ELR (cell line): ENCODE data around the gene KLHL1.

Experiments used
- DNase-seq: peaks from one replicate; pipeline ENCODE4 v3.0.0-alpha.2; 2015; ENCODE audit warnings: low read depth

Gene KLHL1

GRCh38 chr13:70016116-70016515 lies 92.1 kb downstream of the KLHL1 start:
- DNase-seq: no peak

- no peak for DNase-seq
These were observed 93.9 kb downstream of the KLHL1 start for GRCh38 chr13:70014337-70014736.

- DNase-seq: no peak
These were observed 108.4 kb downstream of the KLHL1 start for GRCh38 chr13:69999875-70000274.

GRCh38 chr13:69997061-69997460 lies 111.2 kb downstream of the KLHL1 start:
- no peak for DNase-seq

- no peak for DNase-seq
These were observed 127.5 kb downstream of the KLHL1 start for GRCh38 chr13:69980799-69981198.

DNA sequence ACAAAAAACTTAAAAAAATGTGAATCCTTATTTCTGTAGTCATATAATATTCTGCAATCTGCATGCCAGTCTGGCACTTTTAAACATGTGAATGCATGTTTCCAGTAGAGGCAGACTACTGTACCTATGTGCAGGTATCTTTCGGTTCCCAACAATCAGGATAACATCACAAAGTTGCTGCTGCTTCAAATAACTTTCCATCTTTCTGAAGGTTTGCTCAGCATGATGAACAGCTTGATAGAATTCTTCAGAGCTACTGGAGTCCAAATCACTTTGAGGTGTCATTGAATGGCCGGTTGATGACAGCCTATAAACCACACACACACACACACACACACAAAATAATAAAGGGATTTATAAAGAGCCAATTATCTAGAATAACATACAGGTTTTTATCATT lies 132.8 kb downstream of the KLHL1 start:
- no peak for DNase-seq

GRCh38 chr13:69970520-69970919 lies 137.7 kb downstream of the KLHL1 start:
- peak; percentile 58 for DNase-seq

DNA sequence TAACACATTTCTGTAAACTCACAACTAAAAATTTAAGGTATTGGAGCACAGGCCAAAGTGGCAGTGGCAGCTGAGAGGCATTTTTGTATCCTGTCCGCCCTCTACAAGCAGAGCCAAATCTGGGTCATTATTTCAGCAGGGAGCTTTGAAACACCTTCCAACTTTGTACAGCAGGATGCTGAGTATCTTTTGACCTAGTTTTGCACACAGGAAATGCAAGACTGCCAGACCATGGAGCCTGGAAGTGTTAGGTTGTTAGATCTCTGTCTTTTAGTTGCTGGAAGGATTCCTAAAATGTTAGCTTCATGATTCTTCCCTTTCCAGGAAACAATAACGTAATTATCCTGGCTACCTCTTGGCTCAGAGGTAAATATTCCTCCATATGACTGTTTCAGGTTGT lies 149.2 kb downstream of the KLHL1 start:
- DNase-seq: no peak

GRCh38 chr13:69956839-69957238 lies 151.4 kb downstream of the KLHL1 start:
- no peak for DNase-seq

GRCh38 chr13:69956349-69956748 lies 151.9 kb downstream of the KLHL1 start:
- no peak for DNase-seq

GRCh38 chr13:69955271-69955670 lies 153.0 kb downstream of the KLHL1 start:
- no peak for DNase-seq

- no peak for DNase-seq
These were observed 156.8 kb downstream of the KLHL1 start for GRCh38 chr13:69951412-69951811.

- no peak for DNase-seq
These were observed 158.1 kb downstream of the KLHL1 start for GRCh38 chr13:69950160-69950559.

- DNase-seq: no peak
These were observed 160.2 kb downstream of the KLHL1 start for GRCh38 chr13:69948016-69948415.

DNA sequence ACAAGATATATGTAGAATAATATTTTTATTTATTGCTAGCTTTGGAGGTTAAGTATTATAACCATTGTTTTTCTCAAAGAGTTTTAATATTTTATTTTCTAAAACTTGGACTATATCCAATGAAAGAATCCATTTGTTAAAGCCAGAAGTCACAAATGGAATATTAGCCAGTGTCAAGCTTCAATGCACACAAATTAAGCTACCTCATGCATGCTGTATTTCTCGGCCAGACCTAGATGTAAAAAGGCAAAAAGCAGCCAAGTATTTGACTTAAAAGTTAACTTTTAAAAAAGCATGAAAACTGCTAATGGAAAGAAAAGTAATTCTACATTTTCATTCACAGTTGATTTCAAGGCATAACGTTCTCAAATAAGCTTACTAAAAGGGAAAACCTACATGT lies 160.7 kb downstream of the KLHL1 start:
- no peak for DNase-seq

- no peak for DNase-seq
These were observed 161.7 kb downstream of the KLHL1 start for GRCh38 chr13:69946511-69946910.

GRCh38 chr13:69935043-69935442 lies 173.2 kb downstream of the KLHL1 start:
- peak; percentile 31 for DNase-seq

DNA sequence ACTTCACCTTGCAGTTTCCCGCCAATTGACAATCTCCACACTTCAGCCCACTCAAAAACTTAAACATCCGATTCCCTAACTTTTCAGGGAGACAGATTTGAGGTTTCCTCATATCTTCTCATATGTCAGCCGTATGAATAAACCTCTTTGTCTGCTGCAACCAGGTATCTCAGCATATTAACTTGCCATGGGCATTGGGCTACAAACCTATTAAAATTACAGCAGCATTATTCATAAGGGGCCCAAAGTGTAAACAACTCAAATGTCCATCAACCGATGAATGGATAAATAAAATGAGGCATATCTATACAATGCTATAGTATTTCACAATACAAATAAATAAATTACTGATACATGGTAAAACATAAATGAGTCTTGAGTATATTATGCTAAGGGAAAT lies 180.0 kb downstream of the KLHL1 start:
- DNase-seq: no peak

DNA sequence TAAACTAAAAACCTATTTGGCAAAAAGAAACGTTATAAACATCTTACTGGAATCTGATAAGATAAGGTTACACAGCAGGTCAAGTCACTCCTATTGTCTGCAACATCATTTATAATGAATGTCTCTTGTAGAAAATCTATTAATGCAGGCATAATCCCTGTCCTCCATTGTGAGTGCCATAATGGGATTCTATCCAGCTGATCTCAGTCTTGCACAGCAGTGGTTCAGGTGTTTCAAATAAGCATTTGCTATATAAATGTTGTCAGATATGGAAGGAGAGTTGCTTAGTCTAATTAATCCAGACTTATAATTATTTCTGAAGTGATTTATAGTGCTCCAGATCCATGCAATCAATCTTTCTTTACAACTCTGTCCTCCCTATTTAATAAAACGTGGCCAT lies 187.1 kb downstream of the KLHL1 start:
- no peak for DNase-seq

- DNase-seq: no peak
These were observed 195.6 kb downstream of the KLHL1 start for GRCh38 chr13:69912630-69913029.

DNA sequence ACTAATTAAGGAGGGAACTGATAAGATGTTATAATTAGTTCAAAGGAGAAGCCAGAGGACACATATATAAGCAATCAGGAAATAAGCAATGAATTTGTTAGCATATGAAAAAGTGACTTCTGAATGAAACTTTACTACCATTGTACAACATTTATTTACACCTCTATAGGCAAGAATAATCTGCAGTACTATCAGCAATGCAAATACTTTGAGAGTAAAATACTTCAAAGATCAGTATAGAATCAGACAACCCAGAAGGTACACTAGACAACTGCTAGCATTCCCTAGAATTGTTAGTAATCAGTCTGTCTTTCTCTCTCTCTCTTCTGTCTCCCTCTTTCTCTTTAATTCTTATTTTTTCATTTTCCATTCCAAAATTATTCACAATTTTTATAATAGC lies 197.5 kb downstream of the KLHL1 start:
- no peak for DNase-seq

GRCh38 chr13:69904784-69905183 lies 203.5 kb downstream of the KLHL1 start:
- DNase-seq: no peak

DNA sequence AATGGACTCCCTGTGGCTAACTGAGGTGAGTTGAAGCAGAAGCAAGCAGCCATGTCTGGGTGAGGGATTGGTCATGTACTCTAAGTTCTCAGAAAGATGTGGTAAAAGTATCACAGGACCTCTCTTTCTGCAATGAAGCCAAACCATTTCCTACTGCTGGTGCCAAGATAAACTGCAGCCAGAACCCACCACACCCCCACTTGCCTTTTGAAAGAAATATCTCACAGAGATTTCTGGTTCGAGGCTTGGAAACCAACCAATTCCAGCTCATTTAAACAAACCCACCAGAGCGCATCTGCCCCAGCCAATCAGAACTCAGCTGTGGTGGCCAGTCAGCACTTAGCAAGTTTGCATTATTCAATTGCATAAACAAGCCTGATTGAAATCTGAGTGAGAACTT lies 205.2 kb downstream of the KLHL1 start:
- no peak for DNase-seq

DNA sequence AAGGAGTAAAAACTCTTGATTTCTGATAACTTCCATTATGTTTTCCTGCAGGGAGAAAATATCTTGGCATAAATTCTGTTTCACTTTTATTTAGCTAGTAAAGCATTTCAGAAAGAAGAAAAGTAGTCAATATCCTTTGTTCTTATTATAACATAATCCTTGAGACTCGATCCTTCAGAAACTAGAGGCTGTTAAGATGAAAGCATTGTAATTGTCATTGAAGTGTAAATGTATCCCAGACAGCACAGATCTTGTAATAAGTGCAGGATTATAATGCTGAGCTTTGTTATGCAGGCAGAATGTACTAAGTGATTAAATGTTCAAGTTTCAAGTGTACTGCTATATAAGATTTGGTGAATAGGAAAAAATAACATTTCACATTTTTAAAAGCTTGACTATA lies 225.8 kb downstream of the KLHL1 start:
- DNase-seq: no peak

DNA sequence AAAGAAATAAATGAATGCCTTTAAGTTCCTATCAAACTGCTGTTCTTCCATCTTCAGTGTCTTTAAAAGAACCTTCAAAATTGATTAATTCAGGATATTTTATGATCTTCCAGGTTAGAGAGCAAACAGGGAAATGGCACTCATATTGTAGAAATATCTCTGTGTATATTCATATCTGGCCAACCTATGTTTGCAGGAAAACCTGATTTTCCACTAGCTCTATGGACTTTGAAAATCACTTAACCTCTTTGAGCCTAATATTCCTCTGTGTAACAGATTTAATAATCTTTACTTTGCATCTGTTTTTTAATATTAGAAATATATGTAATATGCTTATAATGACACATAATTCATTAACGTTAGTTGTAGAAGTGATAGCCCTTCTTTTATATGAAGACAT lies 228.3 kb downstream of the KLHL1 start:
- no peak for DNase-seq
